Retinal pigment epithelial cell (primary cell): Measurements from ENCODE around the gene CLIC5.

ENCODE experiments used
- DNase-seq: peaks from one replicate; pipeline ENCODE4 v3.0.0-alpha.2; 2010; ENCODE audit warnings: low read depth
- H3K4me3 ChIP-seq: 2 replicates; pipeline ENCODE4 v1.5.1; 2011; ENCODE audit warnings: mild to moderate bottlenecking, low read length, control low read depth, moderate library complexity
- TF ChIP-seq, protein P1 (sequence below): conservative IDR thresholded peaks from 2 replicates; pipeline ENCODE4 v1.5.1; 2011; ENCODE audit warnings: low read depth, low read length, control low read depth, inconsistent platforms

Gene CLIC5

GRCh38 chr6:45837541-45838200, 178.0 kb downstream of the CLIC5 start:
- no peak for DNase-seq
- TF ChIP-seq, protein P1, sequence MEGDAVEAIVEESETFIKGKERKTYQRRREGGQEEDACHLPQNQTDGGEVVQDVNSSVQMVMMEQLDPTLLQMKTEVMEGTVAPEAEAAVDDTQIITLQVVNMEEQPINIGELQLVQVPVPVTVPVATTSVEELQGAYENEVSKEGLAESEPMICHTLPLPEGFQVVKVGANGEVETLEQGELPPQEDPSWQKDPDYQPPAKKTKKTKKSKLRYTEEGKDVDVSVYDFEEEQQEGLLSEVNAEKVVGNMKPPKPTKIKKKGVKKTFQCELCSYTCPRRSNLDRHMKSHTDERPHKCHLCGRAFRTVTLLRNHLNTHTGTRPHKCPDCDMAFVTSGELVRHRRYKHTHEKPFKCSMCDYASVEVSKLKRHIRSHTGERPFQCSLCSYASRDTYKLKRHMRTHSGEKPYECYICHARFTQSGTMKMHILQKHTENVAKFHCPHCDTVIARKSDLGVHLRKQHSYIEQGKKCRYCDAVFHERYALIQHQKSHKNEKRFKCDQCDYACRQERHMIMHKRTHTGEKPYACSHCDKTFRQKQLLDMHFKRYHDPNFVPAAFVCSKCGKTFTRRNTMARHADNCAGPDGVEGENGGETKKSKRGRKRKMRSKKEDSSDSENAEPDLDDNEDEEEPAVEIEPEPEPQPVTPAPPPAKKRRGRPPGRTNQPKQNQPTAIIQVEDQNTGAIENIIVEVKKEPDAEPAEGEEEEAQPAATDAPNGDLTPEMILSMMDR: no peak
- H3K4me3 ChIP-seq: no peak overlapping the region

- H3K4me3 ChIP-seq: no peak overlapping the region
- DNase-seq: no peak
- TF ChIP-seq, protein P1: no peak
These were observed 178.7 kb downstream of the CLIC5 start for GRCh38 chr6:45836984-45837383.

DNA sequence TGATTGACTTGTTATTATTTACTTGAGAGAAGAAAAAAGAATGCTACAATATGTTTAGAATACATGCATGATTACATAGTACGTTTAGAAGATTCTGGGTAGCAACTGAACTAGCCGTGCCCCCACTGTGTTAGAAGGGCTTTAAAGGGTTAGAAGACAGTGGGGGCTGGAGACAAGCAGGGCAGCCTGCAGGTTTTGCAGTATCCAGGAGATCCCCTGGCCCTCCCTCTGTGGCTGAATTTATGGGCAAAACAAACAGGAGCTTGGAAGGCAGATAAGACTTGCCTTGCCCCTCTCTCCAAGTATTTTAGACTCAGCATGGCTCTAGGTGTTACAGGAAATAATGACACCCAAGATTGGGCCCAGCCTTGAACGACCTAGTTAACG, 179.2 kb downstream of the CLIC5 start:
- TF ChIP-seq, protein P1: no peak
- no peak overlapping the region for H3K4me3 ChIP-seq
- no peak for DNase-seq

DNA sequence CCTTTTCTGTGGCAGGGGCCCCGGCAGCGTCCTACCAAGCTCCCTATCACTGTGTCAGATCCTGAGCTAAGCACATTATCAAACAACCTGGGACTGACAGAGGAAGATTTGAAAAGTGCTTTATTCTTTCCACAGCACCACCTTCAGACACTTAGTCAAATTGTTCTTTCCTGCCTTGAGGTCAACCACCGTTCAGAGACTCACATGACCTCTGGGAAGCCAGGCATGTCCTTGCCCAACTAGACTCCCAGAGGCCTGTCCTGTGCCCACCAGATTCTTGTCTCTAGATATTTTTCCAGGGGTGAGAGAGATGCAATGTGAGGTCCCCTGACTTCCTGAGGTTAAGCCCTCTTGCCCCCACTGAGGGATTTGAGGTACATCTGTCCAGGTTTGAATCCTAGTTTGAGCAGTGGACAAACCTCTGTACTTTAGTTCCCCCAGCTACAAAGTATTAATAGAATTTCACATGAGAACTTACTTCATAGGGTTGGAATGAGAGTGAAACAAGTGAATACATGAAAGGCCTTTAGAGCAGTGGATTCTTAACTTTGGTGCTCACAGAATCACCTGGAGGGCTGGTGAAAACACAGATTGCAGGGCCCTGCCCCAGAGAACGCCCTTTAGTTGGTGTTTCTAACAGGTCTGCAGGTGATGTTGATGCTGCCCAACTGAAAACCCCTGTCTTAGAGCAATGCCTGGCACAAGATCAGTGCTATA, 179.8 kb downstream of the CLIC5 start:
- TF ChIP-seq, protein P1: no peak
- H3K4me3 ChIP-seq: no peak overlapping the region
- no peak for DNase-seq

- TF ChIP-seq, protein P1: no peak
- no peak overlapping the region for H3K4me3 ChIP-seq
- no peak for DNase-seq
These were observed 183.6 kb downstream of the CLIC5 start for GRCh38 chr6:45832063-45832462.
